Endothelial cell of coronary artery (primary cell): ENCODE data around the gene CS. TPM values are rescaled to one million over a fixed set of nuclear protein-coding genes. Genes with fewer than 3 reads are reported as not detected.

Source experiments
- total RNA-seq: library from RNA; depleted of rRNA; stranded (reverse); fragments of >200 nt; gene quantifications from 2 replicates; pipeline ENCODE4 v1.2.3, GENCODE V29; 2014

The CS gene
- 115 and 136 TPM in 2 replicates for total RNA-seq

DNA sequence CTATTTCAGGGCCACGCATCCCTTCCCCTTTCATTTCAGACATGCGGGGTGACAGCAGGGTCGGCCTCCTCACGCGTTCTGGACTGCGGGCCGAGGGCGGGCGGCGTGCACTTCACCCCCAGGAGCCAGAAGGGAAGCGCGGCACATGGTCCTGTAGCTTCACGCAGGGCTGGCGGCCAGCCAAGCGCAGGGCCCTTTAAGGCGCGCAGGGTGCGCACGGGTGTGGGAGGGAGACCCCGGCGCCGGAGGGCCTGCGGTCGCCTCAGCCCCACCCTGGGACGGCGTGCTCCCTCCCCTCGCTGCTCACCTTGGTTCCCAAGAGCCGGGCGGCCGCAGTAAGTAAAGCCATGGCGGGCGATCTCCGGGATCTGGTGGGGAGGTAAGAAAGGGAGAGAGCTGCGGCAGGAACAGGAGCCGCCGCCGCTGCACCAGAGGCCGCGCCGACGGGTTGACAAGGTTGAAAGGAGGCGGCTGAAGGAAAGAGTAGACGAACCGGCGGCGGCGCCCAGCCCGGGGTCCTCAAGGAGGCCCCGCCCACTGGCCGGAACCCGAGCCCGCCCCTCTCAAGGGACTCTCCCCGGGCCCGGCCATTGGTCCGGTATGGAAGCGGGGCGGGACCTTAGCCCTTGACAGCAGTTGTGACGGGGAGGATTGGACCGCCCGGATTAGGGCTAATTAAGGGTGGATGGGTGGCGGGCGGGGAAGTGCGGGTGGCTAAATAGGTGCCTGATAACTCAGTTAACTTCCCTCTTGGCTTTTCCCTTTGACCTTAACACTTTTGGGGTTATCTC is at the start of gene CS:
CS (minus strand) TSS at position 478 of the 791 bp plus-strand sequence; CDS start at position 349, 129 bp downstream.

DNA sequence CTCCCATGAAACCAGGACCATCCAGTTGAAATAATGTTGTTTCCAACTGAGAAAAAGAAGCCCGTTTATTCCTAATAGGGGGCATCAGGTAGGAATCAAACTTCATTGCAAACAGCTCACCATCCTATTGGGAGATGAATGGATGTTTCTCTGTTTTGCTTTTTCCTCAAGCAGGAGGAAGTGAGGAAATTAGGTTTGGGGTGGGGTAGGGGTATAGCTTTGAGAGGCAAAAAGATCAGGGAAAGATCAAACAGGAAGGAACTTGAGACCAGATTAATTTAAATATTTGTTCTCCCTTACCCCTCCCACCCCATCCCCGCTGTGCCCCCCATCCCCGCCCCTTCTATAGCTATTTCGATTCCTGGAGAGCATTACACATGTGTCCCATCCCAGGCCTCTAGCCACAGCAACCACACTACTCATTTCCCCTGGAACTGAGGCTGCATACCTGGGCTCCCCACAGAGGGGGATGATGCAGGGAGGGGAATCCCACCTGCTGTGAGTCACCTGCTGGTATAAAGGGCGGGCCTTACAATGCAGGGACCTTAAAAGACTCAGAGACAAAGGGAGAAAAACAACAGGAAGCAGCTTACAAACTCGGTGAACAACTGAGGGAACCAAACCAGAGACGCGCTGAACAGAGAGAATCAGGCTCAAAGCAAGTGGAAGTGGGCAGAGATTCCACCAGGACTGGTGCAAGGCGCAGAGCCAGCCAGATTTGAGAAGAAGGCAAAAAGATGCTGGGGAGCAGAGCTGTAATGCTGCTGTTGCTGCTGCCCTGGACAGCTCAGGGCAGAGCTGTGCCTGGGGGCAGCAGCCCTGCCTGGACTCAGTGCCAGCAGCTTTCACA is 38.4 kb upstream of the CS start, which contains the start of gene IL23A:
IL23A (plus strand) TSS at position 577 of the 850 bp plus-strand sequence; CDS start at position 738, 161 bp downstream.

DNA sequence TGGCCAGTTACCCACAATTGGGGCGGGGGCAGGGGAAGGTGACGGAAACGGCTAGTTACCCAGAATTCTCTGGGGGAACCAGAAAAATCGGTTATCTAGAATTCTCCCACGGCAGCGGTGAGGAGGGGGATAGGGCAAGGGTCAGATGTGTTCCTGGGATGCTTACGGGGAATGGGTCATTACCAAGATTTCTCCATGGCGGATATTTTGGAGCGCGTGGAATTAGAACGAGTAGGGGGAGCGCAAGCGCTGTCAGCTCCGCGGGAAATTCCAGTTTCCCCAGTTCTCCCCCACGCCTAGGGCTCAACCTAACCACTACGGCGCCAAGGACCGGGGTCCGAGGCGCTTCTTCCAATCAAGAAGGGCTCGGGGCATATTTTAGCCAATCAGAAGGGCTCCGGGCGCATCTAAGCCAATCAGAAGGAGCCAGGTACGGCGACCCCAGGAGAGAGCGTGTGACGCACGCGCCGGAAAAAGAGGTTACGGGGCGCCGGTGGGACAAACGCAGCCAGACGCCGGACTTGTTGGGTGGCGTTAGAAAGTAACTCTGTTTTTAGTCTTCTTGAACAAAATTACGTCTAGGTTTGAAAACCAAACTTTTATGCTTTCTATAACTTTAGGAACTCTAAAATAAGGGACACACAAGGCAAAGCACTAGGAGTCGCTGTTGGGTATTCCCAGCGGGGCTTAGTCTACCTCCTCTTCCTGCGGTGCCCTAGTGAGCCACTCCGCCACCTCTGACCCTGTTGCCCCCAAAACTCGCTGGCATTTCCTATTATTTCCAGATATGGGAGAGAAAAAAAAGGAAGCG is 33.8 kb upstream of the CS start, which contains the start of gene PAN2:
PAN2 (minus strand) TSS at position 322 of the 811 bp plus-strand sequence. CDS start 906 bp downstream, outside the sequence.

DNA sequence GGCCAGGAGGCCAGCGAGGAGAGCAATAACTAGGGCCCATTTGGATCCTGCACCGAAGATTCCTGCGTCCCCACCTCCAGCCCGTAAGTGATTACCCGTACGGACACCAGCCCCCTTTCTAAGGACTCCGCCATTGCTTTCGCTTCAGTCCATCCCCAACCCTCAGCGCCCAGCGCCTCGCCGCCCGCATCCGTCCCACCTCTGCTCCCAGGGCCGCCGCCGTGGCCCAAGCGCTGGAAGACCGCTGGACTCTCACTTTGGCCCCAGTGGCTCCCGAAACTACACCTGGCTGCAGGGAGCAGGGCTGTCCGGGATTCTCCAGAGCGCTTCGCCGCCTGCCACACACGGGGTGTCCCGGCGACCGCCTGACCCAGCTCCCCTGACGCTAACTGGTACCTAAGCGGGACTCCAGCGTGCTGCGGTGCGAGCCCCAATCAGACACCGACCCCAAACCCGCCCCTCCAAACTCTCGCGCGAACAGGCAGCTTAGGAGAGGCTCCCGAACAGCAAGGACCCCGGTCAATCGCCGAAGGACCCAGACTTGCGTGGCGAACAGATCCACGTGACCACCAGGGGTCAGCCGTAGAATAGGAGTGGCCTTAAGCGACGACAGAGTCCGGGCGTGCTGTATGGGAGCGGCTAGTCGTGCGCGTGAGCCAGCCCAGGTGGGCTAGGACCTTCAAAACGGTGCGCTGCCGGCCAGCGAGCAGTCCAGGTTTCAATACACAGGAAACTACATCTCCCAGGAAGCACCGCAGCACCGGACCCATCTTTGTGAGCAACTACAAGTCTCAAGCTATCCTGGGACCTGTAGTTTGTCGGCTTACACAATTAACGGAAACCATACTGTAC is 15.7 kb upstream of the CS start, which contains the start of gene CNPY2:
CNPY2 (minus strand) TSS at position 367 of the 852 bp plus-strand sequence. CDS start 771 bp downstream, outside the sequence.

DNA sequence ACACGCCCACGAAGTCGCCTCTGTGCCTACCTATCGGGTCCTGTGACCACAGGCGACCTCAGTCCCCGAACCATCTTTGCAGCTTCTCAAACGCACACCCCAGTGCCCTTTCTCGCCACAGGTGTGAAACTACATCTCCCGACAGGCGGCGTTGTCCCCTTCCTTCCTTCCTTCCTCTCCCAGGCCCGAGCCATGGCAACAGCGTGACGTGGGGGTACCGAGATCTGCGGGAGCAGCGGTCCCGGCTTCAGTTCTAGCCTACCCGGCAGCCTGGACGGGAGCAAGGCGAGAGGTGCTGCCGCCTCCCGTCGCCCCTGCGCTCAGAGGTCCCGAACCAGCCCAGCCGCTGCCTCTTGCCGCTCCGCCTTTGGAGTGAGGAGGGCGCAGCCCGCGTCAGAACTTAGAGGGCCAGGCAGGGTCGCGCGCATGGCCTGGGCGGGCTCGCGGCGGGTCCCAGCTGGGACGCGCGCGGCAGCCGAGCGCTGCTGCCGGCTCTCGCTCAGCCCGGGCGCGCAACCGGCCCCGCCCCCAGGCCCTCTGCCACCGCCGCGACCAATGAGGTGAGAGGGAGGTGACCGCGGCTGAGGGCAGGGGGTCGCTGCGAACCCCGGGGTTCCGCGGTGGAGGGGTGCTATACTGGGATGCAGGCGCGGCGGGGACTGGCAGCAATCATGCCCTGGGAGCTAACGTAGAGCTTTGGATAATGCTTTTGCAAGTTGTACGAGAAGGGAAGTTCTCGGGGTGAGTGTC is 33.3 kb downstream of the CS start, which contains the start of gene COQ10A:
COQ10A (plus strand) TSS at position 250 of the 750 bp plus-strand sequence; CDS start at position 427, 177 bp downstream.

DNA sequence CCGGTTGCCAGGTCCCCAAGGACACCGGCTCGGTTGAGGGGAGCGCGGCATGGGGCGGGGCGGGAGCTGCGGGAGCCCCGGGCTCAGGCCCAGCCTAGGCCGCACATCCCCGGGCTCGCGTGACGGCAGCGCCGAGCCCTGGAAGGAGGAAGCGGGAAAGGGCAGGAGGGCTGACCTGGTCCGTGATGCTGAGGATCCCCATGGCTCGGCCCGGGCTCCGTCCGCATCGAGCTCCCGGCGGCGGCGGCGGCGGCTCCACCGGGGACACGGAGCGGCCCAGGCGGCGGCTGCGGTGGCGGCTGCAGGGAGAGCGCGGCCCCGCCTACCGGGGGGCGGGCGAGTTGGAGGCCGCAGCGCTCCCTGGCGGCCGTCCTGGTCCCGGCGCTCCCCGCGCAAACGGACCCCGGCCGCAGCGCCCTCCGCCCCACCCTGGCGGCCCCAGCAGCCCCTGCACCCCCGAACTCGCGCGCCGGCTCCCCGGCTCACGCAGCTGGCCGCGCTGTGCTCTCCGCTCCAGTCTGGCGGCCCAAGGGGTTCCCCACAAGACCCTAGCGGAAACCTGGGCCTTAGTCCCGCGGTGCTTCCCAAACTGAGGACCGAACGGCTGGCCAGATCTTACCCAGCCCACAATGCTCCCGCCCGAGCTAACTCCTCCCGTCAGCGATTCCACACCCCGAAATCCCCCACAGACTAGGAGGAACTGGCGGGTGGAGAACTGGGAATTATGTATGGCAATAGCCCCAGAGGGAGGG is 41.9 kb downstream of the CS start, which contains the start of gene ANKRD52:
ANKRD52 (minus strand) TSS at position 317 of the 752 bp plus-strand sequence; CDS start at position 202, 115 bp downstream.

DNA sequence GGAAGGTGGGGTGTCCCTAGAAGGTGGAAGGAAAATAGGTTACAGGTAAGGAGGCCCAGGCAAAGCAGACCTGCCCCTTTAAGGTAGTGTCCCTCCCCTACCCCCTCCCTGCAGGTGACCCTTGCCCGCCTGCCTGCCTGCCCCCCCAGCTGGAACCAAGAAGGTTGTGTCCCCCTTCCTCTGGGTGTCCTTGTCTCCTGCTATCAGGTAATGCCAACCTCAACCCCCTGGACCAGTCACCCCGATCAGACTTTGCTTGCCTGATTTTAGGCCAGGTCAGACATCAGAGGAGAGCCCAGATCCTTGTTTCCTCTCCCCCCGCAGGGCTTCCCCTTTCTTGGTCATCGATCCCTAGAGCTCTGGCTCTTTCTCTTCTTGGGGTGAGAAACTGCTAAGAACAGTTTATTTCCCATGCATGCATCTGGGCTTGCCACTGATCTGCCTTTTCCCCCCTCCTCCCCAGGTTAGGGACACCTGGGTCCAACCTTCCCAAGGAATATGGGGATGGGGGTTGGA is 70.2 kb downstream of the CS start, which contains the start of gene SLC39A5:
SLC39A5 (plus strand) TSS at position 136 of the 516 bp plus-strand sequence. CDS start 1,224 bp downstream, outside the sequence.

DNA sequence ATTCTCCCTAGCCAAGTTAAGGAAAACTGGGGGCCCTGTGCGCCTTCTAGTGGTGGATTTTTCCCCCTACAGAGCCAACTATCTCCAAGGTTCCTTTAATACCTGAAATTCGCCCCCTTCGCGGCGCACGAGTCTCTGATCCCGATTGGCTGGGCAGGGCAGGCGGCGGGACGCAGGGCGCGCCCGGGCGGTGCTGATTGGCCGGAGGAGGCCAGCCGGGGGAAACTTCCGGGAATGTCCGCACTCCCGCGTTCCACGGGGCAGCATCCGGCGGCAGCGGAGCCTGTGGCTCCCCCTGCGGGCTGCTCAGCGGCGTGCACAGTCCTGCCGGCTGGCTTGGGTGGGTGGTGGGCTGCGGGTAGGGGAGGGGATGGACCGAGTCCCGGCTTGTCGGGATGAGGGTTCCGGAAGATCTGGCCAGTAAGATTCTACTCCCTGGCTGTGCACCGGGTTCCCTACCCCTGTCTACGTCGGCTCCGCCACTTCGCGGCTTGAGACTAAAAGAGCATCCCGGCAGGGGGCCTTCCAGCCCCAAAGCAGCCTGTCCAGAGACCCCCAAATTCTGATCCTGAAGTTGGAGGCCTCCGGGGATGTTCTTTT is 75.9 kb downstream of the CS start, which contains the start of gene NABP2:
NABP2 (plus strand) TSS at position 241 of the 600 bp plus-strand sequence. CDS start 515 bp downstream, outside the sequence.

DNA sequence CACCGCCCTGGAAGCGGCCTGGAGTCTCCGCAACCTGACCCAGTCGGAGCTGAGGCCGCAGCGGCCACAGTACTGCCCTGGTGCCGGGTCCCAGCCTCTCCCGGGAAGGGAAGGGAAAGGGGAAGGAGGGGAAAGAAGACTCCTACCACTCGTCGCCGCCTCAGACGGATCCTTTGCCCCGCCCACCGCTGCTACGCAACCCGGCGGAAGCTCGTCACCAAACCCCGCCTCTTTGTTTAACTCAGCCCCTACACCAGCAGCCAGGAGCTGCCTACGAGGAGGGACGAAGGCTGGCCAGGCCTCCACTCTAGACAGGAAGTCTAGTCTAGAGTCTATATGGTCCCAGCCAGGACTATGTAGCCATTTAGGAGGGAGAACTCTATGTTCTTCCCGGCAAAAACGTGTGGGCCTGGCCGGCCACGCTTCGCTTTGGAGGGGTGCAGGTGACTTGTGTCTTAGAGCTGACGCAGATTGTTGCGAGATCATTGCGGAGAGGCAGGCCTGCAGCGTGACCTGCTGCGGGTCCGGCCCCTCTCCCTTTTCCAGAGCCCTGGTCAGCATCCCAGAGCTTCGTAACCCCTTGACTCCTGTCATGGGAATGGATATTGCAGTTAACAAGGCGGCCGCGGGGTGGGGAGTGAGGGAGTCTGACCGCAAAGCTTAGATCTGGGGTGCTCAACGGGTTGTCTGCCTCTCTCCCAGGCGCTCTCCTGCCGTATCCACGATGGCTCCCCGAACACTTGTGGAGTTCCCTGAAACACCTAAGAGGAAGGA is 78.2 kb downstream of the CS start, which contains the start of gene RNF41:
RNF41 (minus strand) TSS at position 166 of the 774 bp plus-strand sequence. CDS start 7,875 bp downstream, outside the sequence.

Other genes with a start within 250 kb of the CS start
- 0.18 TPM in 1 of 2 replicates, not detected in the other for gene ERBB3, start 220.2 kb downstream of the CS start, total RNA-seq
- gene PA2G4, start 195.8 kb downstream of the CS start, total RNA-seq: 192 and 236 TPM in 2 replicates
- gene RPL41, start 183.7 kb downstream of the CS start, total RNA-seq: 3,974 and 4,205 TPM in 2 replicates
- 5.1 and 6.2 TPM in 2 replicates for gene ZC3H10, start 182.1 kb downstream of the CS start, total RNA-seq
- 227 and 255 TPM in 2 replicates for gene ESYT1, start 172.1 kb downstream of the CS start, total RNA-seq
- 83.9 and 94.6 TPM in 2 replicates for gene MYL6B, start 147.7 kb downstream of the CS start, total RNA-seq
- gene MYL6, start 142.0 kb downstream of the CS start, total RNA-seq: 4,931 and 5,496 TPM in 2 replicates
- gene SMARCC2, start 110.8 kb downstream of the CS start, total RNA-seq: 42.2 and 53.4 TPM in 2 replicates
- 103 and 144 TPM in 2 replicates for gene RNF41, start 78.4 kb downstream of the CS start, total RNA-seq
- gene NABP2, start 76.0 kb downstream of the CS start, total RNA-seq: 22.6 and 29.8 TPM in 2 replicates
- not detected in 2 replicates for gene SLC39A5, start 70.3 kb downstream of the CS start, total RNA-seq
- 16.0 and 22.5 TPM in 2 replicates for gene ANKRD52, start 41.9 kb downstream of the CS start, total RNA-seq
- 5.5 and 6.3 TPM in 2 replicates for gene COQ10A, start 33.4 kb downstream of the CS start, total RNA-seq
- gene CNPY2, start 15.7 kb upstream of the CS start, total RNA-seq: 45.4 and 74.6 TPM in 2 replicates
- gene PAN2, start 33.7 kb upstream of the CS start, total RNA-seq: 9.3 and 21.7 TPM in 2 replicates
- not detected in 2 replicates for gene IL23A, start 38.6 kb upstream of the CS start, total RNA-seq
- 56.8 and 68.1 TPM in 2 replicates for gene STAT2, start 59.8 kb upstream of the CS start, total RNA-seq
- gene APOF, start 62.5 kb upstream of the CS start, total RNA-seq: not detected in 2 replicates
- 7.7 and 13.3 TPM in 2 replicates for gene TIMELESS, start 149.1 kb upstream of the CS start, total RNA-seq
- not detected in 2 replicates for gene MIP, start 154.3 kb upstream of the CS start, total RNA-seq
- gene SPRYD4, start 168.2 kb upstream of the CS start, total RNA-seq: 1.0 and 1.3 TPM in 2 replicates
- gene GLS2, start 187.8 kb upstream of the CS start, total RNA-seq: under 0.01 and 0.18 TPM in 2 replicates
- 25.3 and 32.6 TPM in 2 replicates for gene RBMS2, start 221.5 kb upstream of the CS start, total RNA-seq